HG03571 (cell line): Measurements from ENCODE around the gene GPC5.

ENCODE experiments used
- ATAC-seq: cut with Tn5 transposase; IDR thresholded peaks from one replicate; pipeline ENCODE4 v1.9.1; 2021; ENCODE audit not compliant: unreplicated experiment

Gene GPC5

GRCh38 chr13:91533354-91533753 is 134.9 kb downstream of the GPC5 start:
- no peak for ATAC-seq

GRCh38 chr13:91534996-91535395 is 136.6 kb downstream of the GPC5 start:
- ATAC-seq: no peak

- ATAC-seq: no peak
Measured at GRCh38 chr13:91537376-91537775, 139.0 kb downstream of the GPC5 start.

- ATAC-seq: no peak
Measured at GRCh38 chr13:91539286-91540157, 141.1 kb downstream of the GPC5 start.

GRCh38 chr13:91540158-91540736 is 141.8 kb downstream of the GPC5 start:
- ATAC-seq: no peak

GRCh38 chr13:91544723-91545122 is 146.3 kb downstream of the GPC5 start:
- no peak for ATAC-seq

- ATAC-seq: no peak
Measured at GRCh38 chr13:91546900-91547299, 148.5 kb downstream of the GPC5 start.

GRCh38 chr13:91553584-91553983 is 155.2 kb downstream of the GPC5 start:
- no peak for ATAC-seq

GRCh38 chr13:91554101-91554500 is 155.7 kb downstream of the GPC5 start:
- no peak for ATAC-seq

- ATAC-seq: no peak
Measured at GRCh38 chr13:91557328-91558090, 159.1 kb downstream of the GPC5 start.

- ATAC-seq: no peak
Measured at GRCh38 chr13:91563799-91564198, 165.4 kb downstream of the GPC5 start.

- ATAC-seq: no peak
Measured at GRCh38 chr13:91564396-91564795, 166.0 kb downstream of the GPC5 start.

GRCh38 chr13:91565296-91565695 is 166.9 kb downstream of the GPC5 start:
- ATAC-seq: no peak

GRCh38 chr13:91567485-91568207 is 169.2 kb downstream of the GPC5 start:
- no peak for ATAC-seq

GRCh38 chr13:91571681-91572080 is 173.3 kb downstream of the GPC5 start:
- ATAC-seq: no peak

- ATAC-seq: no peak
Measured at GRCh38 chr13:91572439-91572838, 174.0 kb downstream of the GPC5 start.

GRCh38 chr13:91572944-91573598 is 174.7 kb downstream of the GPC5 start:
- no peak for ATAC-seq

GRCh38 chr13:91574766-91575165 is 176.3 kb downstream of the GPC5 start:
- ATAC-seq: no peak

GRCh38 chr13:91576590-91576989 is 178.2 kb downstream of the GPC5 start:
- no peak for ATAC-seq

GRCh38 chr13:91579320-91579719 is 180.9 kb downstream of the GPC5 start:
- no peak for ATAC-seq

GRCh38 chr13:91580749-91581148 is 182.3 kb downstream of the GPC5 start:
- no peak for ATAC-seq
